Sigmoid colon (tissue), 4 donors: ENCODE measurements around the gene DOCK1.

Experiments used
- POLR2A ChIP-seq, 2 donors: fragments of 450-650 bp; IDR thresholded peaks; one replicate each; pipeline ENCODE4 v1.6.1; 2016; ENCODE audit warnings: antibody characterized with exemption in 2 of 2, mild to moderate bottlenecking in 2 of 2, moderate library complexity in 2 of 2
- POLR2AphosphoS5 ChIP-seq, 4 donors: sonication (generic); formaldehyde crosslinking; IDR thresholded peaks; one replicate each; pipeline ENCODE4 v1.6.1; 2017; ENCODE audit warnings: antibody characterized with exemption in 4 of 4
- TF ChIP-seq, protein P1 (sequence below), 4 experiments: fragments of 450-650 bp in 3 of 4; fragments of 200-600 bp in 1 of 4; IDR thresholded peaks; one replicate each; pipeline ENCODE4 v1.5.1; 2016 to 2019; ENCODE audit warnings: antibody characterized with exemption in 4 of 4, mild to moderate bottlenecking in 3 of 4, moderate library complexity in 2 of 4

GRCh38 chr10:126972635-126973414 lies 67.6 kb downstream of the DOCK1 start:
- TF ChIP-seq, protein P1, sequence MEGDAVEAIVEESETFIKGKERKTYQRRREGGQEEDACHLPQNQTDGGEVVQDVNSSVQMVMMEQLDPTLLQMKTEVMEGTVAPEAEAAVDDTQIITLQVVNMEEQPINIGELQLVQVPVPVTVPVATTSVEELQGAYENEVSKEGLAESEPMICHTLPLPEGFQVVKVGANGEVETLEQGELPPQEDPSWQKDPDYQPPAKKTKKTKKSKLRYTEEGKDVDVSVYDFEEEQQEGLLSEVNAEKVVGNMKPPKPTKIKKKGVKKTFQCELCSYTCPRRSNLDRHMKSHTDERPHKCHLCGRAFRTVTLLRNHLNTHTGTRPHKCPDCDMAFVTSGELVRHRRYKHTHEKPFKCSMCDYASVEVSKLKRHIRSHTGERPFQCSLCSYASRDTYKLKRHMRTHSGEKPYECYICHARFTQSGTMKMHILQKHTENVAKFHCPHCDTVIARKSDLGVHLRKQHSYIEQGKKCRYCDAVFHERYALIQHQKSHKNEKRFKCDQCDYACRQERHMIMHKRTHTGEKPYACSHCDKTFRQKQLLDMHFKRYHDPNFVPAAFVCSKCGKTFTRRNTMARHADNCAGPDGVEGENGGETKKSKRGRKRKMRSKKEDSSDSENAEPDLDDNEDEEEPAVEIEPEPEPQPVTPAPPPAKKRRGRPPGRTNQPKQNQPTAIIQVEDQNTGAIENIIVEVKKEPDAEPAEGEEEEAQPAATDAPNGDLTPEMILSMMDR (IDR thresholded peaks at IDR 0.05) = no peak
- TF ChIP-seq POLR2AphosphoS5 (IDR thresholded peaks at IDR 0.05) (no peak), POLR2A (IDR thresholded peaks at IDR 0.05) (no peak)
